H1 (cell line): ENCODE results near the gene CSF3R. TPM values are rescaled to one million over a fixed set of nuclear protein-coding genes. Genes with fewer than 3 reads are reported as not detected.

Source experiments
- ATF3 ChIP-seq: IDR thresholded peaks from 2 replicates; pipeline ENCODE4 v1.6.1; 2011; ENCODE audit warnings: low read depth, mild to moderate bottlenecking, low read length; ENCODE audit not compliant: insufficient read depth
- BACH1 ChIP-seq: IDR thresholded peaks from 2 replicates; pipeline ENCODE4 v1.6.1; 2012; ENCODE audit warnings: low read length, improper control_type of control experiment
- CBX8 ChIP-seq: fragments of 300-800, 300-1000 bp; sonication (generic); IDR thresholded peaks from 2 replicates; pipeline ENCODE4 v1.7.1; 2016; ENCODE audit warnings: low read depth, low read length, borderline replicate concordance
- CEBPB ChIP-seq: IDR thresholded peaks from 2 replicates; pipeline ENCODE4 v1.6.1; 2012; ENCODE audit warnings: low read depth, low read length
- CHD1 ChIP-seq: IDR thresholded peaks from 2 replicates; pipeline ENCODE4 v1.6.1; 2012; ENCODE audit warnings: low read depth, low read length, improper control_type of control experiment
- CHD7 ChIP-seq: fragments of 300-600 bp; sonication (generic); IDR thresholded peaks from 2 replicates; pipeline ENCODE4 v1.7.1; 2012; ENCODE audit warnings: low read length, moderate library complexity, mild to moderate bottlenecking, inconsistent platforms; ENCODE audit not compliant: insufficient replicate concordance
- JUND ChIP-seq: IDR thresholded peaks from 2 replicates; pipeline ENCODE4 v1.6.1; 2011; ENCODE audit warnings: mild to moderate bottlenecking, improper control_type of control experiment, low read length
- MAFK ChIP-seq: IDR thresholded peaks from 2 replicates; pipeline ENCODE4 v1.6.1; 2012; ENCODE audit warnings: low read depth, mild to moderate bottlenecking, improper control_type of control experiment, low read length
- MAX ChIP-seq: IDR thresholded peaks from 2 replicates; pipeline ENCODE4 v1.6.1; 2012; ENCODE audit warnings: inconsistent platforms
- POLR2AphosphoS5 ChIP-seq: IDR thresholded peaks from 2 replicates; pipeline ENCODE4 v1.6.1; 2011; ENCODE audit warnings: low read depth, low read length
- RFX5 ChIP-seq: IDR thresholded peaks from 2 replicates; pipeline ENCODE4 v1.6.1; 2011; ENCODE audit warnings: low read depth, low read length, improper control_type of control experiment, borderline replicate concordance
- polyA plus RNA-seq, 7 experiments: library from polyadenylated mRNA; depleted of rRNA in 3 of 7; stranded (reverse) in 5 of 7; unstranded in 2 of 7; fragments of >200 nt in 5 of 7; fragments of 200-250 nt in 2 of 7; gene quantifications; 1 replicate in 5 of 7; 2 replicates in 1 of 7; 4 replicates in 1 of 7; pipeline versions ENCODE4 v1.2.1 to v1.2.3, GENCODE V29; 2011 to 2013; ENCODE audit warnings: missing spikeins in 2 of 7, mixed read lengths in 2 of 7
- total RNA-seq: library from RNA; stranded (reverse); fragmentation: NEBNext Ultra II Directional; extraction: Animal tissue kit (Norgen Biotek cat#: 25700); gene quantifications from 2 replicates; pipeline ENCODE4 v1.2.1, GENCODE V29; 2021

Gene CSF3R
- total and polyA plus RNA-seq, 2 of the 8 experiments (the other 6 are each of a cell fraction or from before 2014, with no cell fraction given): not detected

GRCh38 chr1:36529769-36530260, 47.1 kb upstream of the CSF3R start (continued):
- no peak for TF ChIP-seq CHD7
- no peak for TF ChIP-seq BACH1
- no peak for TF ChIP-seq MAFK
- no peak for TF ChIP-seq MAX
- TF ChIP-seq CHD1: no peak
- TF ChIP-seq POLR2AphosphoS5: no peak
- TF ChIP-seq ATF3: no peak
- TF ChIP-seq CBX8: no peak
- no peak for TF ChIP-seq JUND
- no peak for TF ChIP-seq RFX5
- no peak for TF ChIP-seq CEBPB
